NB4 (cell line): ENCODE measurements around the gene SERPINE2.

Experiments
- POLR2A ChIP-seq: IDR thresholded peaks from 2 replicates; pipeline ENCODE4 v1.6.1; 2011; ENCODE audit warnings: mild to moderate bottlenecking; ENCODE audit not compliant: insufficient read length; ENCODE audit errors: extremely low read depth
- TF ChIP-seq, protein P1 (sequence below): IDR thresholded peaks from one replicate; pipeline ENCODE4 v1.5.1; 2012; ENCODE audit warnings: low read depth, low read length

DNA sequence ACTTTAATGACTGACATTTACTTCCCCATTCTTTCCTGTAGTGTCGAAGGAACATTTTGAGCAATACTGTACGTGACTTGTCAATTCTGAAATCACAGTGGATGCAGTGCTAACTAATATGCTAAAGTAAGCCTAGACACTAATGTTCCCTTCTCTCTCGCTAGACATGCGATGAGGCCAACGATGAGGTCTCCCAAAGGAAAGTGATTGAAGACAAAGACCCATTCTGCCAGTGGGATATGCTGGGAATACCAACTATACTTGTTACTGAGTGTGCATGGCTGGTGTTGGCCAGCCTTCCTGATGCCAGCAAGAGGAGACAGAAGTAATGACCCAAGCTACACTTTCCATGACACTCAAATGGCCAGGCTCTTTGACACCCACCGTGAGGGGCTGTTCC, 2.5 kb upstream of the SERPINE2 start:
- TF ChIP-seq, protein P1, sequence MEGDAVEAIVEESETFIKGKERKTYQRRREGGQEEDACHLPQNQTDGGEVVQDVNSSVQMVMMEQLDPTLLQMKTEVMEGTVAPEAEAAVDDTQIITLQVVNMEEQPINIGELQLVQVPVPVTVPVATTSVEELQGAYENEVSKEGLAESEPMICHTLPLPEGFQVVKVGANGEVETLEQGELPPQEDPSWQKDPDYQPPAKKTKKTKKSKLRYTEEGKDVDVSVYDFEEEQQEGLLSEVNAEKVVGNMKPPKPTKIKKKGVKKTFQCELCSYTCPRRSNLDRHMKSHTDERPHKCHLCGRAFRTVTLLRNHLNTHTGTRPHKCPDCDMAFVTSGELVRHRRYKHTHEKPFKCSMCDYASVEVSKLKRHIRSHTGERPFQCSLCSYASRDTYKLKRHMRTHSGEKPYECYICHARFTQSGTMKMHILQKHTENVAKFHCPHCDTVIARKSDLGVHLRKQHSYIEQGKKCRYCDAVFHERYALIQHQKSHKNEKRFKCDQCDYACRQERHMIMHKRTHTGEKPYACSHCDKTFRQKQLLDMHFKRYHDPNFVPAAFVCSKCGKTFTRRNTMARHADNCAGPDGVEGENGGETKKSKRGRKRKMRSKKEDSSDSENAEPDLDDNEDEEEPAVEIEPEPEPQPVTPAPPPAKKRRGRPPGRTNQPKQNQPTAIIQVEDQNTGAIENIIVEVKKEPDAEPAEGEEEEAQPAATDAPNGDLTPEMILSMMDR = no peak
- TF ChIP-seq POLR2A = no peak
